Activated CD8-positive, alpha-beta memory T cell treated with anti-CD3 and anti-CD28 coated beads, Interleukin-2, amount 50 U/mL, for 1 hour (primary cell): ENCODE results near the gene ATF1.
A peak's percentile ranks its signal among the peaks of the same experiment; 100 is the strongest.
"Not testable (repeated sequence)": the region's sequence is repeated elsewhere in the genome, so short reads cannot be mapped to it uniquely, and the experiment has no call there.

Experiments used
- DNase-seq: peaks from one replicate; pipeline ENCODE4 v3.0.0-alpha.2; 2020; ENCODE audit errors: extremely low read depth

ATF1 gene

GRCh38 chr12:50753232-50753769, 10.6 kb upstream of the ATF1 start:
- DNase-seq, result no peak

- peak; percentile 11 for DNase-seq
Observed at GRCh38 chr12:50764286-50765094, 589 bp downstream of the ATF1 start.

- no peak for DNase-seq
Observed at GRCh38 chr12:50765095-50765911, 1.4 kb downstream of the ATF1 start.

GRCh38 chr12:50768391-50768790, 4.5 kb downstream of the ATF1 start:
- DNase-seq, result no peak

- DNase-seq, result not testable (repeated sequence)
Observed at GRCh38 chr12:50768813-50769212, 4.9 kb downstream of the ATF1 start.

GRCh38 chr12:50771409-50771808, 7.5 kb downstream of the ATF1 start:
- no peak for DNase-seq

GRCh38 chr12:50772470-50772869, 8.6 kb downstream of the ATF1 start:
- no peak for DNase-seq

GRCh38 chr12:50772877-50773276, 9.0 kb downstream of the ATF1 start:
- no peak for DNase-seq

- DNase-seq, result no peak
Observed at GRCh38 chr12:50775251-50775650, 11.3 kb downstream of the ATF1 start.

GRCh38 chr12:50776749-50777728, 13.1 kb downstream of the ATF1 start:
- no peak for DNase-seq

GRCh38 chr12:50778663-50779590, 15.0 kb downstream of the ATF1 start:
- no peak for DNase-seq

- no peak for DNase-seq
Observed at GRCh38 chr12:50780013-50780412, 16.1 kb downstream of the ATF1 start.

- DNase-seq, result no peak
Observed at GRCh38 chr12:50784501-50784900, 20.6 kb downstream of the ATF1 start.

- no peak for DNase-seq
Observed at GRCh38 chr12:50785406-50786001, 21.6 kb downstream of the ATF1 start.

- no peak for DNase-seq
Observed at GRCh38 chr12:50786498-50787231, 22.8 kb downstream of the ATF1 start.

- no peak for DNase-seq
Observed at GRCh38 chr12:50787618-50788017, 23.7 kb downstream of the ATF1 start.

- DNase-seq, result no peak
Observed at GRCh38 chr12:50788561-50788960, 24.7 kb downstream of the ATF1 start.

GRCh38 chr12:50790081-50790480, 26.2 kb downstream of the ATF1 start:
- DNase-seq, result no peak

GRCh38 chr12:50799908-50800307, 36.0 kb downstream of the ATF1 start:
- no peak for DNase-seq
